HEK293 (cell line): Measurements from ENCODE around the gene PRRT1B.

Experiments used
- BCL6B ChIP-seq: fragments of 450-650 bp; formaldehyde crosslinking; IDR thresholded peaks from 2 replicates; pipeline ENCODE4 v1.5.1; 2017; ENCODE audit warnings: missing biosample characterization, missing genetic modification characterization
- EGR2 ChIP-seq: fragments of 450-650 bp; formaldehyde crosslinking; IDR thresholded peaks from 2 replicates; pipeline ENCODE4 v1.5.1; 2016; ENCODE audit warnings: low read depth, missing biosample characterization, missing genetic modification characterization
- ELK4 ChIP-seq: IDR thresholded peaks from 2 replicates; pipeline ENCODE4 v1.6.1; 2011; ENCODE audit warnings: mild to moderate bottlenecking, low read depth, low read length, borderline replicate concordance
- PATZ1 ChIP-seq: fragments of 450-650 bp; formaldehyde crosslinking; IDR thresholded peaks from 2 replicates; pipeline ENCODE4 v1.5.1; 2016; ENCODE audit warnings: missing biosample characterization, missing genetic modification characterization
- SCRT1 ChIP-seq: fragments of 450-650 bp; formaldehyde crosslinking; IDR thresholded peaks from 2 replicates; pipeline ENCODE4 v1.5.1; 2016; ENCODE audit warnings: missing biosample characterization, missing genetic modification characterization, borderline replicate concordance
- WT1 ChIP-seq: fragments of 450-650 bp; formaldehyde crosslinking; IDR thresholded peaks from 2 replicates; pipeline ENCODE4 v1.5.1; 2016; ENCODE audit warnings: missing biosample characterization, missing genetic modification characterization
- ZBTB17 ChIP-seq: fragments of 450-650 bp; formaldehyde crosslinking; IDR thresholded peaks from 2 replicates; pipeline ENCODE4 v1.5.1; 2016; ENCODE audit warnings: missing biosample characterization, missing genetic modification characterization
- ZBTB20 ChIP-seq: fragments of 450-650 bp; formaldehyde crosslinking; IDR thresholded peaks from 2 replicates; pipeline ENCODE4 v1.5.1; 2016; ENCODE audit warnings: missing biosample characterization, missing genetic modification characterization
- ZBTB21 ChIP-seq: fragments of 450-650 bp; formaldehyde crosslinking; IDR thresholded peaks from 2 replicates; pipeline ENCODE4 v1.5.1; 2017; ENCODE audit warnings: missing biosample characterization, missing genetic modification characterization
- ZBTB48 ChIP-seq: fragments of 450-650 bp; formaldehyde crosslinking; IDR thresholded peaks from 2 replicates; pipeline ENCODE4 v1.5.1; 2016; ENCODE audit warnings: missing biosample characterization, missing genetic modification characterization
- ZFHX2 ChIP-seq: fragments of 450-650 bp; formaldehyde crosslinking; conservative IDR thresholded peaks from 2 replicates; pipeline ENCODE4 v1.5.1; 2016; ENCODE audit warnings: missing biosample characterization, missing genetic modification characterization
- ZIC2 ChIP-seq: fragments of 450-650 bp; formaldehyde crosslinking; IDR thresholded peaks from 2 replicates; pipeline ENCODE4 v1.5.1; 2016; ENCODE audit warnings: missing biosample characterization, missing genetic modification characterization
- ZNF112 ChIP-seq: fragments of 450-650 bp; formaldehyde crosslinking; IDR thresholded peaks from 2 replicates; pipeline ENCODE4 v1.5.0; 2017; ENCODE audit warnings: missing biosample characterization, missing genetic modification characterization
- ZNF114 ChIP-seq: fragments of 450-650 bp; formaldehyde crosslinking; IDR thresholded peaks from 2 replicates; pipeline ENCODE4 v1.5.0; 2017; ENCODE audit warnings: missing biosample characterization, missing genetic modification characterization
- ZNF121 ChIP-seq: fragments of 450-650 bp; formaldehyde crosslinking; IDR thresholded peaks from 2 replicates; pipeline ENCODE4 v1.5.1; 2016; ENCODE audit warnings: missing biosample characterization, missing genetic modification characterization
- ZNF155 ChIP-seq: fragments of 450-650 bp; formaldehyde crosslinking; IDR thresholded peaks from 2 replicates; pipeline ENCODE4 v1.5.1; 2016; ENCODE audit warnings: missing biosample characterization, missing genetic modification characterization
- ZNF174 ChIP-seq: fragments of 450-650 bp; formaldehyde crosslinking; IDR thresholded peaks from 2 replicates; pipeline ENCODE4 v1.5.0; 2017; ENCODE audit warnings: missing biosample characterization, mild to moderate bottlenecking, missing genetic modification characterization
- ZNF239 ChIP-seq: fragments of 450-650 bp; formaldehyde crosslinking; IDR thresholded peaks from 2 replicates; pipeline ENCODE4 v1.5.1; 2016; ENCODE audit warnings: missing biosample characterization, missing genetic modification characterization
- ZNF335 ChIP-seq: fragments of 450-650 bp; formaldehyde crosslinking; conservative IDR thresholded peaks from 2 replicates; pipeline ENCODE4 v1.5.1; 2016; ENCODE audit warnings: missing biosample characterization, missing genetic modification characterization
- ZNF423 ChIP-seq: fragments of 450-650 bp; formaldehyde crosslinking; IDR thresholded peaks from 2 replicates; pipeline ENCODE4 v1.5.1; 2016; ENCODE audit warnings: missing biosample characterization, missing genetic modification characterization
- ZNF513 ChIP-seq: fragments of 450-650 bp; IDR thresholded peaks from 2 replicates; pipeline ENCODE4 v1.5.1; 2018; ENCODE audit warnings: missing biosample characterization, missing genetic modification characterization
- ZNF514 ChIP-seq: fragments of 450-650 bp; formaldehyde crosslinking; IDR thresholded peaks from 2 replicates; pipeline ENCODE4 v1.5.1; 2016; ENCODE audit warnings: missing biosample characterization, missing genetic modification characterization
- ZNF549 ChIP-seq: fragments of 450-650 bp; IDR thresholded peaks from 2 replicates; pipeline ENCODE4 v1.5.1; 2018; ENCODE audit warnings: missing biosample characterization, missing genetic modification characterization, mild to moderate bottlenecking, inconsistent platforms, moderate library complexity
- ZNF560 ChIP-seq: fragments of 450-650 bp; formaldehyde crosslinking; IDR thresholded peaks from 2 replicates; pipeline ENCODE4 v1.5.1; 2017; ENCODE audit warnings: missing biosample characterization, missing genetic modification characterization, borderline replicate concordance
- ZNF580 ChIP-seq: fragments of 450-650 bp; formaldehyde crosslinking; IDR thresholded peaks from 2 replicates; pipeline ENCODE4 v1.5.1; 2016; ENCODE audit warnings: missing biosample characterization, missing genetic modification characterization
- ZNF600 ChIP-seq: fragments of 450-650 bp; formaldehyde crosslinking; IDR thresholded peaks from 2 replicates; pipeline ENCODE4 v1.5.1; 2016; ENCODE audit warnings: missing biosample characterization, missing genetic modification characterization
- ZNF621 ChIP-seq: fragments of 450-650 bp; formaldehyde crosslinking; IDR thresholded peaks from 2 replicates; pipeline ENCODE4 v1.5.1; 2017; ENCODE audit warnings: missing biosample characterization, missing genetic modification characterization
- ZNF747 ChIP-seq: fragments of 450-650 bp; formaldehyde crosslinking; IDR thresholded peaks from 2 replicates; pipeline ENCODE4 v1.5.1; 2016; ENCODE audit warnings: missing biosample characterization, missing genetic modification characterization
- ZNF76 ChIP-seq: fragments of 450-650 bp; formaldehyde crosslinking; IDR thresholded peaks from 2 replicates; pipeline ENCODE4; 2016; ENCODE audit warnings: low read depth, missing biosample characterization, missing genetic modification characterization, borderline replicate concordance
- ZNF791 ChIP-seq: fragments of 450-650 bp; formaldehyde crosslinking; IDR thresholded peaks from 2 replicates; pipeline ENCODE4 v1.5.1; 2016; ENCODE audit warnings: missing biosample characterization, missing genetic modification characterization
- ZNF837 ChIP-seq: fragments of 450-650 bp; formaldehyde crosslinking; IDR thresholded peaks from 2 replicates; pipeline ENCODE4 v1.5.1; 2016; ENCODE audit warnings: missing biosample characterization, missing genetic modification characterization
- TF ChIP-seq, protein P1 (sequence below): fragments of 450-650 bp; formaldehyde crosslinking; IDR thresholded peaks from 2 replicates; pipeline ENCODE4 v1.5.1; 2016; ENCODE audit warnings: missing biosample characterization, missing genetic modification characterization
- TF ChIP-seq, protein P2 (sequence below): fragments of 450-650 bp; formaldehyde crosslinking; IDR thresholded peaks from 2 replicates; pipeline ENCODE4 v1.5.1; 2017; ENCODE audit warnings: missing biosample characterization, missing genetic modification characterization

PRRT1B gene

GRCh38 chr9:131543141-131543540 is 2.2 kb upstream of the PRRT1B start (continued):
- TF ChIP-seq ZNF513 (tag by site-specific recombination) (no peak), ZNF174 (no peak), EGR2 (tag by site-specific recombination) (no peak), ZNF112 (tag by site-specific recombination) (no peak), ZNF423 (tag by site-specific recombination) (no peak), ZIC2 (tag by site-specific recombination) (no peak), ZNF747 (tag by site-specific recombination) (no peak), ZNF600 (tag by site-specific recombination) (no peak), ZFHX2 (tag by site-specific recombination) (no peak), ZNF514 (tag by site-specific recombination) (no peak), ZBTB20 (tag by site-specific recombination) (no peak), WT1 (tag by site-specific recombination) (no peak), ZNF791 (tag by site-specific recombination) (no peak), ZNF114 (tag by site-specific recombination) (no peak), ZBTB21 (no peak), ZNF121 (tag by site-specific recombination) (no peak), ZNF155 (tag by site-specific recombination) (no peak), ZBTB17 (tag by site-specific recombination) (no peak), BCL6B (tag by site-specific recombination) (no peak), ZNF580 (peak; percentile 48; the same call in 1 of the 2 replicates), ZNF549 (tag by site-specific recombination) (no peak), ELK4 (no peak), ZNF621 (tag by site-specific recombination) (no peak), ZNF239 (tag by site-specific recombination) (no peak), ZNF76 (tag by site-specific recombination) (no peak), ZBTB48 (no peak), ZNF335 (tag by site-specific recombination) (no peak), ZNF837 (tag by site-specific recombination) (no peak), SCRT1 (no peak), PATZ1 (no peak), ZNF560 (tag by site-specific recombination) (no peak)
- TF ChIP-seq, protein P1, sequence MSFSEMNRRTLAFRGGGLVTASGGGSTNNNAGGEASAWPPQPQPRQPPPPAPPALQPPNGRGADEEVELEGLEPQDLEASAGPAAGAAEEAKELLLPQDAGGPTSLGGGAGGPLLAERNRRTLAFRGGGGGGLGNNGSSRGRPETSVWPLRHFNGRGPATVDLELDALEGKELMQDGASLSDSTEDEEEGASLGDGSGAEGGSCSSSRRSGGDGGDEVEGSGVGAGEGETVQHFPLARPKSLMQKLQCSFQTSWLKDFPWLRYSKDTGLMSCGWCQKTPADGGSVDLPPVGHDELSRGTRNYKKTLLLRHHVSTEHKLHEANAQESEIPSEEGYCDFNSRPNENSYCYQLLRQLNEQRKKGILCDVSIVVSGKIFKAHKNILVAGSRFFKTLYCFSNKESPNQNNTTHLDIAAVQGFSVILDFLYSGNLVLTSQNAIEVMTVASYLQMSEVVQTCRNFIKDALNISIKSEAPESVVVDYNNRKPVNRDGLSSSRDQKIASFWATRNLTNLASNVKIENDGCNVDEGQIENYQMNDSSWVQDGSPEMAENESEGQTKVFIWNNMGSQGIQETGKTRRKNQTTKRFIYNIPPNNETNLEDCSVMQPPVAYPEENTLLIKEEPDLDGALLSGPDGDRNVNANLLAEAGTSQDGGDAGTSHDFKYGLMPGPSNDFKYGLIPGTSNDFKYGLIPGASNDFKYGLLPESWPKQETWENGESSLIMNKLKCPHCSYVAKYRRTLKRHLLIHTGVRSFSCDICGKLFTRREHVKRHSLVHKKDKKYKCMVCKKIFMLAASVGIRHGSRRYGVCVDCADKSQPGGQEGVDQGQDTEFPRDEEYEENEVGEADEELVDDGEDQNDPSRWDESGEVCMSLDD (tag by site-specific recombination), result no peak
- TF ChIP-seq, protein P2, sequence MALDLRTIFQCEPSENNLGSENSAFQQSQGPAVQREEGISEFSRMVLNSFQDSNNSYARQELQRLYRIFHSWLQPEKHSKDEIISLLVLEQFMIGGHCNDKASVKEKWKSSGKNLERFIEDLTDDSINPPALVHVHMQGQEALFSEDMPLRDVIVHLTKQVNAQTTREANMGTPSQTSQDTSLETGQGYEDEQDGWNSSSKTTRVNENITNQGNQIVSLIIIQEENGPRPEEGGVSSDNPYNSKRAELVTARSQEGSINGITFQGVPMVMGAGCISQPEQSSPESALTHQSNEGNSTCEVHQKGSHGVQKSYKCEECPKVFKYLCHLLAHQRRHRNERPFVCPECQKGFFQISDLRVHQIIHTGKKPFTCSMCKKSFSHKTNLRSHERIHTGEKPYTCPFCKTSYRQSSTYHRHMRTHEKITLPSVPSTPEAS (tag by site-specific recombination), result no peak
